IMR-90 (cell line): ENCODE results near the gene PPP1R12B.

Source experiments
- CEBPB ChIP-seq: IDR thresholded peaks from 2 replicates; pipeline ENCODE4 v1.6.1; 2012; ENCODE audit warnings: low read depth, low read length, improper control_type of control experiment
- ELK1 ChIP-seq: fragments of 150-350 bp; IDR thresholded peaks from 2 replicates; pipeline ENCODE4 v1.6.1; 2016; ENCODE audit warnings: low read depth, mild to moderate bottlenecking, low read length, moderate library complexity, borderline replicate concordance
- FOS ChIP-seq: fragments of 150-350 bp; IDR thresholded peaks from 2 replicates; pipeline ENCODE4 v1.6.1; 2016; ENCODE audit warnings: low read depth, low read length
- MAFK ChIP-seq: IDR thresholded peaks from 2 replicates; pipeline ENCODE4 v1.6.1; 2012; ENCODE audit warnings: low read depth, low read length, improper control_type of control experiment
- MAZ ChIP-seq: IDR thresholded peaks from 2 replicates; pipeline ENCODE4 v1.6.1; 2012; ENCODE audit warnings: low read depth, mild to moderate bottlenecking, low read length, improper control_type of control experiment, moderate library complexity, borderline replicate concordance
- MXI1 ChIP-seq: IDR thresholded peaks from 2 replicates; pipeline ENCODE4 v1.6.1; 2012; ENCODE audit warnings: low read depth, mild to moderate bottlenecking, low read length, moderate library complexity, borderline replicate concordance
- NFE2L2 ChIP-seq: fragments of 150-350 bp; IDR thresholded peaks from 2 replicates; pipeline ENCODE4 v1.6.1; 2016; ENCODE audit warnings: low read depth, mild to moderate bottlenecking, low read length
- POLR2A ChIP-seq: IDR thresholded peaks from 2 replicates; pipeline ENCODE4 v1.6.1; 2012; ENCODE audit warnings: mild to moderate bottlenecking, low read depth, low read length
- RAD21 ChIP-seq: IDR thresholded peaks from 2 replicates; pipeline ENCODE4 v1.6.1; 2012; ENCODE audit warnings: low read length, improper control_type of control experiment
- RFX5 ChIP-seq: IDR thresholded peaks from 2 replicates; pipeline ENCODE4 v1.8.0; 2012; ENCODE audit warnings: low read depth, mild to moderate bottlenecking, low read length, moderate library complexity
- SMC3 ChIP-seq: fragments of 150-350 bp; IDR thresholded peaks from 2 replicates; pipeline ENCODE4 v1.6.1; 2016; ENCODE audit warnings: low read depth, mild to moderate bottlenecking, antibody characterized with exemption, low read length, moderate library complexity
- TF ChIP-seq, protein P1 (sequence below): conservative IDR thresholded peaks from 2 replicates; pipeline ENCODE4 v1.5.1; 2012; ENCODE audit warnings: mild to moderate bottlenecking, low read depth, low read length, improper control_type of control experiment

GRCh38 chr1:202624781-202625108 is 276.2 kb downstream of the PPP1R12B start:
- TF ChIP-seq MAFK (no peak), POLR2A (no peak), RFX5 (no peak), SMC3 (no peak), MXI1 (no peak), RAD21 (no peak), FOS (no peak), NFE2L2 (no peak), MAZ (no peak), CEBPB (no peak), ELK1 (no peak)
- TF ChIP-seq, protein P1, sequence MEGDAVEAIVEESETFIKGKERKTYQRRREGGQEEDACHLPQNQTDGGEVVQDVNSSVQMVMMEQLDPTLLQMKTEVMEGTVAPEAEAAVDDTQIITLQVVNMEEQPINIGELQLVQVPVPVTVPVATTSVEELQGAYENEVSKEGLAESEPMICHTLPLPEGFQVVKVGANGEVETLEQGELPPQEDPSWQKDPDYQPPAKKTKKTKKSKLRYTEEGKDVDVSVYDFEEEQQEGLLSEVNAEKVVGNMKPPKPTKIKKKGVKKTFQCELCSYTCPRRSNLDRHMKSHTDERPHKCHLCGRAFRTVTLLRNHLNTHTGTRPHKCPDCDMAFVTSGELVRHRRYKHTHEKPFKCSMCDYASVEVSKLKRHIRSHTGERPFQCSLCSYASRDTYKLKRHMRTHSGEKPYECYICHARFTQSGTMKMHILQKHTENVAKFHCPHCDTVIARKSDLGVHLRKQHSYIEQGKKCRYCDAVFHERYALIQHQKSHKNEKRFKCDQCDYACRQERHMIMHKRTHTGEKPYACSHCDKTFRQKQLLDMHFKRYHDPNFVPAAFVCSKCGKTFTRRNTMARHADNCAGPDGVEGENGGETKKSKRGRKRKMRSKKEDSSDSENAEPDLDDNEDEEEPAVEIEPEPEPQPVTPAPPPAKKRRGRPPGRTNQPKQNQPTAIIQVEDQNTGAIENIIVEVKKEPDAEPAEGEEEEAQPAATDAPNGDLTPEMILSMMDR: no peak
